RKO (cell line): Measurements from ENCODE around the gene PLXNB2.

Experiments used
- DNase-seq: peaks from one replicate; pipeline ENCODE4 v3.0.0-alpha.2; 2016; ENCODE audit warnings: low spot score

The PLXNB2 gene

GRCh38 chr22:50298937-50299784 lies 8.3 kb downstream of the PLXNB2 start:
- no peak for DNase-seq

DNA sequence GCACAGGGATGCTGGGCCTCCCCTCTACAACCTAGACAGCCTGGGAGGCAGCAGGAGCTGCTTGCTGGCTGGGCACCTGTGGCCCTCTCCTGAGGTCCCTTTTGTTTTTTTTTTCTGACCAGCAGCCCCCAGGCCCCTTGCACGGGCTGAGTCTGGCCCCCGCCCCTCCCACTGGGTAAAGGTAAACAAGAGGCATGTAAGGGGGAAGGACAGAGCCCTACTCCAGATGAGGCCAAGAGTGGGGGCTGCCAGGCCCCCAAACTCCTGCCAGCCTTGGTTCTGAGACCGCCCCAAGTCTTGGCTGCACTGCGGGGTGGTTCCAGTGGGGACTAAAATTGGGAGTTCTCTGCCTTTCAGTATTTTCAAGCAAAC lies 9.2 kb downstream of the PLXNB2 start:
- DNase-seq: no peak

GRCh38 chr22:50297510-50298265 lies 9.8 kb downstream of the PLXNB2 start:
- no peak for DNase-seq

DNA sequence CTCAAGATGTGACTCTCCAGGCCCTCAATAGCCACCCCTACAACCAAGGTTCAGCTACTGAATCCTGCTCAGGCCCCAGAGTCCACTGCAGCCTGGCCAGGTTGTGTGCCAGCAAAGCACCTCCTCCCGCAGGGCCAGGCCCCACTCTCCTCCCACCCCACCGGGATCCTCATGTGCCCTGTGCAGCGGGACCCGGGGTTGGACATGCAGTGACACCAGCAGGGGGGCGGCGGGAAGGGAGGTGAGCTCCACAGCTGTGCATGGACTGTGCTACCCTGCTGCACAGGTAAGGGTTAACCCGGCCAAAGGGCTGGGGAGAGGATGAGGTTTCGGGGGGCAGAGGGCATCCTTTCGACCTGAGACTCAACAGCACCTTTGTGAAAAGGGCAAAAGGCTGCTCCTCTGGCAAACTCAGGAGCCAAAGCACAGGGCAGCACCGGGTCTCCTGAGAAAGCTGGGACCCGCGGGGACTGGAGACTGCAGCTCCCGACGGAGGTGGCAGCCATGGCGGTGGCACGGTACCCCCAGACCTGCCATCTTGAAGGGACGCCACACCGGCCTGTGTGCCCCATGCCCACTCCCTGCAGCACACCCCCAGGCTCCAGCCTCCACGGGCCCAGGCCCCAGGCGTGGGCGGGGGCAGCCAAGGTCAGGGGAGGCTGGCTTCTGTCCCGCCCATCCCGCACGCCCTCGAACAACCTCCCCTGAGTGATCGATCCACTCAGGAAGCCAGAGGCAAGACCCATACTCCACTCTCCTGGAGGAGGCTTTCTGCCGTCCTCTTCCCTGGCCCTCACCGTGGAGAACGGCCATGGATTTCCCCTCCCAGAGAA lies 10.6 kb downstream of the PLXNB2 start:
- no peak for DNase-seq

- DNase-seq: no peak
Observed at GRCh38 chr22:50294319-50294656, 13.2 kb downstream of the PLXNB2 start.

- no peak for DNase-seq
Observed at GRCh38 chr22:50293441-50294318, 13.8 kb downstream of the PLXNB2 start.

DNA sequence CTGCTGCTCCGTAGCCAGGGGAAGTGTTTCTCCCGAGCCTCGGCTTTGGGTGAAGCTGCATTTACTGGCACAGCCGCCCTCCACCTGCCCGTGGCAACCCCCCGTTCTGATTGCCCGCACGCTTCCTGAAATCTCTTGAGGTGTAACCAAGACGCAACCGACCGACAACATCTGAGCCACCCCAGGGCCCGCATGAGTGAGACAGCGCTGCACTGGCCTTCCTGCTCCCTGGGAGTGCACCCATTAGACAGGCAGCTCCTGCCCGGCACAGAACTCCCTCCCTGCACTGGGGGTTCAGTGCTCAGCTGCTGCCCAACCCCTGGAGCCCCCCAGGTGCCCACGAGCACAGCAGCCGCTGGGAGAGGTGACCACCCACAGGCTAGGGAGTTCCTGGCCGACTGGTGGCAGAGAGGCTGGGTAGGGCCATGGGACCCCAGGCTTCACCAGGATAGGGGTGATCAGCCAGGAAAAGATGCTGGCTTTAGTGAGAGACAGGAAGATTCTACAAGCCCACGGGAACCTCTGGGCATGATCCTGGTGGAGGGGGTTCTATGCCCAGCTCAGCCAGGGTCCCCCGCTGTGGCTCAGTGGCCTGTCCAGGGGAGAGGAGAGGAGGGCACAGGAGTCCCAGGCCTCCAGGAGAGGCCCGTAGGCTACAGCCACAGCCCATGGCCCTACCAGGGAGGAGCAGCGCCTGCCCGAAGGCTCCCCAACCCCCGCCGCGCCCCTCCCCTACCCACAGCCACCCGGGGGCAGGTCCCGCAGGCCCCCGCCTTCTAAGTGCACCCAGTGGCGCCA lies 14.6 kb downstream of the PLXNB2 start:
- DNase-seq: no peak

- no peak for DNase-seq
Observed at GRCh38 chr22:50289942-50290630, 17.4 kb downstream of the PLXNB2 start.

- DNase-seq: no peak
Observed at GRCh38 chr22:50289151-50289941, 18.1 kb downstream of the PLXNB2 start.

DNA sequence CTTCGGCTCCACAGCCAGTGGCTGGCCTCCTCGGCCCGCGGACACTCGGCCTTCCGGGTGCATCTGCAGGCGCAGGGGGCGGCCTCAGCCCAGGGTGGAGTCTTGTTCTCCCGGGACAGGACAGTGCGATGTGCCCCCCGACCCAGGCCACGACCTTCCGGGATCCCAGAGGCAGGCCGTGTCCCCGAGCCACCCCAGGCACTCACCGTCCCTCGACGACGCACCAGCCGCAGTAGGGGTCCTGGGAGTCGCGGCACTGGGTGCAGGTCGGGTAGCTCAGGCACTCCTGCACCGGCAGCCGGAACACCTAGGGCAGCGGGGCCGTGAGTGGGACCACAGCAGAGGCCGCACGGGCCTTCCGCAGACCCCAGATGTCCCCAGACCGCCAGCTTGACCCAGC lies 19.7 kb downstream of the PLXNB2 start:
- DNase-seq: no peak

DNA sequence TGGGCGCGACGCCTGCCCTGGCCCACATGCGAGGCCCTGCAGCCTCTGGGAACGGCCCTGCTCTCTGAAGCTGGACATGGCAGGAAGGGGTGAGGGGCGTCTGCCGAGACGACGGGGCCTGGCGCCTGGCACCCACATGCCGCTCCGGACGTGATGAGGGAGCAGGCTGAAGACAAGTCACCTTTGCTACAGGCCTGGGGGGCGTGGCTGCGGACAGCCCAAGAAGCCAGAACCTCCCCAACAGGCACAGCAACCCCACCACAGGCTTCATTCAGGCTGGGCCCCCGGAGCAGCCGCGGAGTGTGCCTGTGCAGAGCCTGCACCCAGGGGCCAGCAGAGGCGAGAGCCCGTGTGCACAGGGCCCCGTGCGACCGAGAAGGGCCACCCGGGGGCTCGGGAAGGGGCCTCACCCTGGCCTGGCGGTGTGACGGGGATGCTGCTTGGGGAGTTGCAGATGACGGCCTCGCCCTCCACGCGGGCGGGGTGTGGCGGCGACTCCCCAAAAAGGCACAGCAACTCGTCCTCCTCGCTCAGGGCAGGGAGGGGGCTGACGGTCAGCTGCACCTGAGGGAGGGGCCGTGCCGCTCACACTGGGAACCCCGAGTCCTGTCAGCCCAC lies 20.6 kb downstream of the PLXNB2 start:
- no peak for DNase-seq

GRCh38 chr22:50286275-50286674 lies 21.2 kb downstream of the PLXNB2 start:
- DNase-seq: no peak

DNA sequence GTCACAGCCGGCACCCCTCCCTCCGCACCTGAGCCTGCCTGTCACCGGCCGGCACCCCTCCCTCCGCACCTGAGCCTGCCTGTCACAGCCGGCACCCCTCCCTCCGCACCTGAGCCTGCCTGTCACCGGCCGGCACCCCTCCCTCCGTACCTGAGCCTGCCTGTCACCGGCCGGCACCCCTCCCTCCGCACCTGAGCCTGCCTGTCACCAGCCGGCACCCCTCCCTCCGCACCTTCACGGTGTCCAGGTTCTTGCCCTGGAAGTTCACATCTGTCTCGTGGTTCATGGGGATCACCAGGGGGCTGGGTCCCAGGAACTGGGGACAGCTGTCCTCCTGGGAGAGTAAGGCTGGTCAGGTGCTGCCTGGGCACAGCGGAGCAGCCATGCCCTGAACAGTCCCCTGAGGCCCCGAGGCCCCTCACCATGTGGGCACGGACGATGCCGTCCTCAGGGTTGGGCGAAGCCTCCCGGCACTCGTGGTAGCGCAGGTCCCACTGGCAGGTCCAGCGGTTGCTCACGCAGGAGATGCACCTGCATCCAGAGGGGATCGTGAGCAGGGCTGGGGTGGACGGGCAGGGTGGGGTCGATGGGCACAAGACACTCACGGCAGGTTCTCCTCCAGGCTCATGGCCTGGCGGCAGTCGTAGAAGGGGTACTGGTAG lies 21.7 kb downstream of the PLXNB2 start:
- DNase-seq: no peak

GRCh38 chr22:50284479-50284878 lies 23.0 kb downstream of the PLXNB2 start:
- DNase-seq: no peak

DNA sequence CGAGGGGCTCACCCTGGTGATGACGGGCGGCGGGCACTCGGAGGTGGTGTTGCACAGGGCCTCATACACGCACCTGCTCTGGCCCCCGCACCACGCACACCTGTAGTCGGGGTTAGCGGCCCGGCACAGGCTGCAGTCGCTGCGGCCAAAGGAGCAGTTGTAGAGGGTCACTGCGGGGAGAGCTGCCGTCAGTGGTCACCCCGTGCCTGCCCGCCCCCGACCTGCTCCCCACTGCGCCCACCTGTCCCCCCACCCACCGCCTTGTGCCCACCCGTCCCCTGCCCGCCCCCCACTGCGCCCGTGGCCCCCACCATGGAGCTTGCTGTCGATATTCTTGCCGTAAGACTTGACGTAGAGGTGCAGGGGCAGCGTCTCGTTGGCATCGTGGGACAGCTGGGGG lies 23.6 kb downstream of the PLXNB2 start:
- no peak for DNase-seq

- no peak for DNase-seq
Observed at GRCh38 chr22:50282361-50283155, 24.9 kb downstream of the PLXNB2 start.

DNA sequence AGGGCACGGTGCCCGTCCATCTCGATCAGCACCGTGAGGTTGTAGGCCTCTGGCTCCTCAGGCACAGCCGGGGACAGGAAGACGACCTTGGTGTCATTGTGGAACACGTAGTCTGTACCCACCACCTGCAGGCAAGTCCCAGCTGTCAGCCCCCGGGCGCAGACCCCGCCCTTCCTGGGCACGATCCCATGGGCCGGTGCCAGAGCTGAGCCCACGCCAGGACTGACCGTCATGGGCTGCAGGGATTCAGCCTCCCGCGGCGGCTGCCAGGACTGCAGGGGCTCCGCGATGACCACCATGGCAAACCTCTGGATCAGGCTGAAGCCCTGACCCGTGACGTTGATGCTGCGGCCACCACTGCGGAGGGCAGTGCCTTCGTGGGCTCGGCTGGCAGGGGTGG lies 25.5 kb downstream of the PLXNB2 start:
- no peak for DNase-seq

- DNase-seq: no peak
Observed at GRCh38 chr22:50281384-50281760, 26.1 kb downstream of the PLXNB2 start.
